IPS-15b (cell line): ENCODE data around the gene SPATA31E1.

ENCODE experiments used
- H3K27me3 ChIP-seq: one replicate; pipeline ENCODE4 v1.6.1; 2013; ENCODE audit warnings: low read length; ENCODE audit not compliant: control insufficient read depth, insufficient read depth
- H3K36me3 ChIP-seq: one replicate; pipeline ENCODE4 v1.6.1; 2013; ENCODE audit warnings: low read length; ENCODE audit not compliant: control insufficient read depth, insufficient read depth
- H3K4me1 ChIP-seq: one replicate; pipeline ENCODE4 v1.6.1; 2013; ENCODE audit warnings: mild to moderate bottlenecking, low read length; ENCODE audit not compliant: control insufficient read depth, insufficient read depth
- H3K4me3 ChIP-seq: one replicate; pipeline ENCODE4 v1.5.1; 2013; ENCODE audit warnings: low read depth, low read length
- H3K9ac ChIP-seq: one replicate; pipeline ENCODE4 v1.6.1; 2013; ENCODE audit warnings: low read depth, mild to moderate bottlenecking, low read length
- H3K9me3 ChIP-seq: one replicate; pipeline ENCODE4 v1.6.1; 2013; ENCODE audit warnings: mild to moderate bottlenecking, low read length; ENCODE audit not compliant: control insufficient read depth, insufficient read depth

Gene SPATA31E1

DNA sequence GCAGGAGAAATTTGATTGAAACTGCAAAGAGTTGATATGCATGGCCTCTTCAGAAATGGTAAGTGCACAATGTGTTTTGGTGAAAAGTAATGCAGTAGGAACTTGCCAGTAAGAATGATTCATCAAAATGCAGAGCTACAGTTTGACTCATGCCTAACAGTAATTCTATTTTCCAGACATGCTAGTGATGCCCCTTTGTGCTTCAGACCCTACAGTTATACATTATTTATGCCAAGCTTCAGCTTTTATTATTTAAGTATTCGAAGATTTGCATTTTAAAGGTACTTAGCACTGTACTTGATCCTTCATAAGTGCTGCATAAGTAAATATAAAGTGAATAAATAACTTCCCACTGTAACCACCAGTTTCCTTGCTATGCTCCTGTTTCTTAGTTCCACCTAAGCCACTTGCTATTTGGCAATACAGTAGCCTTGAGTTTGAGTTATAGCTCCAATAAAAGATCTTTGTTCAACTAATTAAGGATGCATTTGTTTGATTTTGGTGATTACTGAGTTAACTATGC, 3.6 kb upstream of the SPATA31E1 start:
- peaks cover 11% of the 10 kb centered on the region for H3K4me1 ChIP-seq
- H3K27me3 ChIP-seq: no peaks in the 10 kb centered on the region
- no peaks in the 10 kb centered on the region for H3K9me3 ChIP-seq
- H3K36me3 ChIP-seq: no peaks in the 10 kb centered on the region
- H3K4me3 ChIP-seq: no peak overlapping the region
- no peak overlapping the region for H3K9ac ChIP-seq

DNA sequence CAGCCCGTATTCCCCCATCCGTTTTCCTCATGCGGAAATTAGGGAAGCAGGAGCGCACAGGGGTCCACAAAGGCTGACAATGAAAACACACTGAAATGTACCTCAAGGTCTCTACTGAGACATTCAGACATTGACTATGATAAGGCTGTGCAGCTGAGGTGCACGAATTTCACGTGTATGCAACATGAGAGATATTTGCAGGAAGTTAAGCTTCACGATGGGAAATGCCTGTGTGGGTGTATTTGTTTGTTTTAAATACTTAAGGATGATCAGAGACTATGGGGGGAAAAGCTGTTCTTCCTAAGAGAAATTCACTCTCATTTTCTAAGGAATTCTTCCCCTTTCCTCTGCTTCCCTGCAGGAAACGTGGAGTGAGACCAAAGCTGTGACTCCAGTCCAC, 2.6 kb upstream of the SPATA31E1 start:
- H3K4me3 ChIP-seq: no peak overlapping the region
- H3K36me3 ChIP-seq: no peaks in the 10 kb centered on the region
- no peaks in the 10 kb centered on the region for H3K9me3 ChIP-seq
- no peaks in the 10 kb centered on the region for H3K27me3 ChIP-seq
- no peak overlapping the region for H3K9ac ChIP-seq
- peaks cover 11% of the 10 kb centered on the region for H3K4me1 ChIP-seq

DNA sequence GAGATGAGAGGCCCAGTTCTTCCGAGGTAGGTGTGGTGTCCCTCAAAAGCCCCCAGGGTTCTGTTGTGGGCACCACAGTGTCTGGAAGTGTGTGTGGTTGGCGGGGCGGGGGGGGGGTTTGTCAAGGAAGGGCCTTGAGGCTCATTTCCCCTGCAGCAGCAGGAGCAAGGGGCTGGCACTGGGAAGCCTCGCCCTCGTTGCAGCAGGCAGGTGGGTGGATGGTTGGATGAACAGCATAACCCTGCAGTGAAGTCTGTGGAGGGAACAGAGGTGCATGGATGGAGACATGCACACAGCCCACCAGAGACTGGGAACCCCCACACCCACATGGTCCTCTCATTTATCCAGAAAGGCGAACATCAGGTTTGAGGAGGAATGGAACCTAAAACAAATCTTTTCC, 2.0 kb upstream of the SPATA31E1 start:
- Histone ChIP-seq H3K9me3 (no peaks in the 10 kb centered on the region), H3K9ac (no peak overlapping the region), H3K4me3 (no peak overlapping the region)

DNA sequence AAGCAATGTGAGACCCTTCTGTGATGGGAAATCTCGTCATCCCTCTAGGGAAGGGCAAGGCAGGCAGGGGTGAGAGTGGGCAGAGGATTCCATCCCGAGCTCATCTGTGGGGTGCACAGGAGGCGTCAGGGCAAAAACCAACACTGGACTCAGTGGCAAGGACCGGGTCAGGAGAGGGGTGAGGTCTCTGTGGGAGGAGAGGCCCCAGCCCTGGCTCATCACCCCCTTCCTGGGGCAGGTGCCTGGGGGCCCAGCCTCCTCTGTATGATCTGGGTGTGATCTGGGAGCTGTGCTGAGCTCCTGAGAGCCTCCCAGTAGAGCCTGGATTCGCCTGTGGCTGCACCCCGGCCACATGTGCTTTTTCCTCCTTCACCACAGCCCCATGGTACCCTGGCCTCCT, 597 bp downstream of the SPATA31E1 start:
- no peaks in the 10 kb centered on the region for H3K27me3 ChIP-seq
- peaks cover 6% of the 10 kb centered on the region for H3K4me1 ChIP-seq
- H3K9ac ChIP-seq: no peak overlapping the region
- H3K4me3 ChIP-seq: no peak overlapping the region
- H3K9me3 ChIP-seq: no peaks in the 10 kb centered on the region
- H3K36me3 ChIP-seq: no peaks in the 10 kb centered on the region

More for the DNA sequence above, 2.0 kb upstream of the SPATA31E1 start:
- peaks cover 11% of the 10 kb centered on the region for H3K4me1 ChIP-seq
- H3K36me3 ChIP-seq: no peaks in the 10 kb centered on the region
- H3K27me3 ChIP-seq: no peaks in the 10 kb centered on the region

DNA sequence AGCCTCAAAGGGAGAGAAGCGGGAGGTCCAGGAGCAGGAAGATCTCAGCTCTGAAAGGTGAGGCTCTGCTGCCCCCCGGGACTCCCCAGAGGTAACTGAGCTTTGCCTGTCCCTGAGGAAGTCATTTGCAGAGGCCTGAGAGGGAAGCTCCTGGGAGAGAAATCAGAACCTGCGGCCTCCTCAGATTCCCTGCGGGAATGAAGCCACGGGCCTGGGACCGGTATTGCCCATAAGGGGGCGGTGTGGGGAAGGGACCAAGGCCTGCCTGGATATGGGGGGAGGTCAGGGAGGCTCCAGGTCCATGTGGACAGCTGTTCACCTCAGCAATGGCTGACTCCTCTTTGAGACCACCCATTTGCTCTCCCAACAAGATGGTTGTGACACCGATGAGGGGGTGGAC, 1.3 kb downstream of the SPATA31E1 start:
- H3K36me3 ChIP-seq: no peaks in the 10 kb centered on the region
- H3K4me1 ChIP-seq: peaks cover 3% of the 10 kb centered on the region
- no peaks in the 10 kb centered on the region for H3K9me3 ChIP-seq
- H3K27me3 ChIP-seq: no peaks in the 10 kb centered on the region
- H3K4me3 ChIP-seq: no peak overlapping the region
- no peak overlapping the region for H3K9ac ChIP-seq

DNA sequence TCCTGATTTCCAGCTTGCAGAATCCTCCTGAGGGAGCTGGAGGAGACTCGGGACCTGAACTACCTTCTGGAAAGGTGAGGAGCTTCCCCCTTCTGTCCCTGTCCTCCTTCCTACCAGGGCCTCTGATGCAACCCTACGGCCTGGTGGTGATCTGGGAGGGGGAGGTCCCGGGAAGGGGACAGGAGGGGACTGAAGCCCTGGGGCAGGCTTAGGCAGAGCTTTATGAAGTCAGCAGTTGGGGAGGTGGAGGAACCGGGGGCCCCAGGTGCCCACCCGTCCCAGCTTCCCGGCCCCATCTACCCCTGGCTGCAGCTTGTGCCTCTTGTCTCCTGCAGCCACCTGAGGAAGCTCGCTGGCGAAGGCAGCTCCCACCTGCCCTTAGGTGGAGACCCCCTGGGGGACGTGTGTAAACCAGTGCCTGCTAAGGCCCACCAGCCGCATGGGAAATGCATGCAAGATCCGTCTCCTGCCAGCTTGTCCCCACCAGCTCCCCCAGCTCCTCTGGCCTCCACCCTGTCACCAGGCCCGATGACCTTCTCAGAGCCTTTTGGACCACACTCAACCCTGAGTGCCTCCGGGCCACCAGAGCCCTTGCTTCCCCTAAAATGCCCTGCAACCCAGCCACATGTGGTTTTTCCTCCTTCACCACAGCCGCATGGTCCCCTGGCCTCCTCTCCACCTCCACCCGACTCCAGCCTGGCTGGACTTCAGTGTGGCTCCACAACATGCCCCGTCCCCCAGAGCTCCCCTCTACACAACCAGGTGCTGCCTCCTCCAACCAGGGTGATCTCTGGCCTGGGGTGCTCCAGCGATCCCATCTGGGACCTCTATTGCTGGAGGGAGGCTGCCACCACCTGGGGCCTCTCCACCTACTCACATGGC, 2.1 kb downstream of the SPATA31E1 start:
- H3K27me3 ChIP-seq: no peaks in the 10 kb centered on the region
- H3K9me3 ChIP-seq: no peaks in the 10 kb centered on the region
- H3K9ac ChIP-seq: no peak overlapping the region
- no peaks in the 10 kb centered on the region for H3K4me1 ChIP-seq
- H3K36me3 ChIP-seq: no peaks in the 10 kb centered on the region
- no peak overlapping the region for H3K4me3 ChIP-seq

DNA sequence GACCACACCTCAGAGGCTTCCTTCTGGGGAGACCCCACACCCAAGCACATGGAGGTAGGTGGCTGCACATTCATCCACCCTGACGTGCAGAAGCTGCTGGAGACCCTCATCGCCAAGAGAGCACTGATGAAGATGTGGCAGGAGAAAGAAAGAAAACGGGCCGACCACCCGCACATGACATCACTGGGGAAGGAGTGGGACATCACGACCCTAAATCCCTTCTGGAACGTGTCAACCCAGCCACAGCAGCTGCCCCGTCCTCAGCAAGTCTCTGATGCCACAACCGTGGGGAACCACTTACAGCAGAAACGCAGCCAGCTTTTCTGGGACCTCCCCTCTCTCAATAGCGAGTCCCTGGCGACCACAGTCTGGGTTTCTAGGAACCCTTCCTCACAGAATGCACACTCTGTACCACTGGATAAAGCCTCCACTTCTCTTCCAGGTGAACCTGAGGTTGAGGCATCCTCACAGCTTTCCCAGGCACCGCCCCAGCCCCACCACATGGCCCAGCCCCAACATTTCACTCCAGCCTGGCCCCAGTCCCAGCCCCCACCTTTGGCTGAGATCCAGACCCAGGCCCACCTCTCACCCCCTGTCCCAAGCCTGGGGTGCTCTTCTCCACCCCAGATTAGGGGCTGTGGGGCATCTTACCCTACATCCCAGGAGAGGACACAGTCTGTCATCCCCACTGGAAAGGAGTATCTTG, 3.0 kb downstream of the SPATA31E1 start:
- H3K4me3 ChIP-seq: no peak overlapping the region
- H3K9me3 ChIP-seq: no peaks in the 10 kb centered on the region
- no peak overlapping the region for H3K9ac ChIP-seq
- H3K27me3 ChIP-seq: no peaks in the 10 kb centered on the region
- H3K4me1 ChIP-seq: no peaks in the 10 kb centered on the region
- no peaks in the 10 kb centered on the region for H3K36me3 ChIP-seq

DNA sequence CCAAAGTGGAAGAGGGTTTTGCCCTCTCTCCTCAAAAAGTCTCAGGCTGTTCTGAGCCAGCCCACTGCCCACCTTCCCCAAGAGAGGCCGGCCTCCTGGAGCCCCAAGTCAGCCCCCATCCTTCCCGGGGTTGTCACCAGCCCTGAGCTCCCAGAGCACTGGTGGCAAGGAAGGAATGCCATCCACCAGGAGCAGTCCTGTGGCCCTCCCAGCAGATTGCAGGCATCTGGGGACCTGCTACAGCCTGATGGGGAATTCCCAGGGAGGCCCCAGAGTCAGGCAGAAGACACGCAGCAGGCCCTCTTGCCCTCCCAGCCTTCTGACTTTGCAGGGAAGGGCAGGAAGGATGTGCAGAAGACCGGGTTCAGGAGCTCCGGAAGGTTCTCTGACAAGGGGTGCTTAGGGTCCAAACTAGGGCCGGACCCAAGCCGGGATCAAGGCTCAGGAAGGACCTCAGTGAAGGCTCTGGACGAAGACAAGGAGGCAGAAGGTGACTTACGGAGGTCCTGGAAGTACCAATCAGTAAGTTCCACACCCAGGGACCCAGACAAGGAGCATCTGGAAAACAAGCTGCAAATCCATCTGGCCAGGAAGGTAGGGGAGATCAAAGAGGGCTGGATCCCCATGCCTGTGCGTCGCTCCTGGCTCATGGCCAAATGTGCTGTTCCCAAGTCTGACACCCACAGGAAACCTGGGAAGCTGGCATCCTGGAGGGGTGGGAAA, 3.7 kb downstream of the SPATA31E1 start:
- H3K36me3 ChIP-seq: no peaks in the 10 kb centered on the region
- H3K9me3 ChIP-seq: no peaks in the 10 kb centered on the region
- H3K27me3 ChIP-seq: no peaks in the 10 kb centered on the region
- no peak overlapping the region for H3K9ac ChIP-seq
- H3K4me1 ChIP-seq: no peaks in the 10 kb centered on the region
- H3K4me3 ChIP-seq: no peak overlapping the region

DNA sequence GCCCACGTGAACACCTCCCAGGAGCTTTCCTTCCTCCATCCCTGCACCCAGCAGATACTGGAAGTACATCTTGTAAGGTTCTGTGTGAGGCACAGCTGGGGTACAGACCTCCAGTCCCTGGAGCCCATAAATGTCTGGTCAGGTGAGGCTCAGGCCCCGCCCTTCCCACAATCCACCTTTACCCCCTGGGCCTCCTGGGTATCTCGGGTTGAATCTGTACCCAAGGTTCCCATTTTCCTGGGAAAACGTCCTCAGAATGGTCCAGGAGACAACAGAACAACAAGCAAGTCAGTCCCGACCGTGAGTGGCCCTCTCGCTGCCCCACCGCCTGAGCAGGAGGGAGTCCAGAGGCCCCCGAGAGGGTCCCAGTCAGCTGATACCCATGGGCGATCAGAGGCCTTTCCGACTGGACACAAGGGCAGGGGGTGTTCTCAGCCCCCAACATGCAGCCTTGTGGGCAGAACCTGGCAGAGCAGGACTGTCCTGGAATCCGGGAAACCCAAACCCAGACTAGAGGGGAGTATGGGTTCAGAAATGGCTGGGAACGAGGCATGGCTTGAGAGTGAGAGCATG, 4.3 kb downstream of the SPATA31E1 start:
- Histone ChIP-seq H3K27me3 (no peaks in the 10 kb centered on the region), H3K9me3 (no peaks in the 10 kb centered on the region)

DNA sequence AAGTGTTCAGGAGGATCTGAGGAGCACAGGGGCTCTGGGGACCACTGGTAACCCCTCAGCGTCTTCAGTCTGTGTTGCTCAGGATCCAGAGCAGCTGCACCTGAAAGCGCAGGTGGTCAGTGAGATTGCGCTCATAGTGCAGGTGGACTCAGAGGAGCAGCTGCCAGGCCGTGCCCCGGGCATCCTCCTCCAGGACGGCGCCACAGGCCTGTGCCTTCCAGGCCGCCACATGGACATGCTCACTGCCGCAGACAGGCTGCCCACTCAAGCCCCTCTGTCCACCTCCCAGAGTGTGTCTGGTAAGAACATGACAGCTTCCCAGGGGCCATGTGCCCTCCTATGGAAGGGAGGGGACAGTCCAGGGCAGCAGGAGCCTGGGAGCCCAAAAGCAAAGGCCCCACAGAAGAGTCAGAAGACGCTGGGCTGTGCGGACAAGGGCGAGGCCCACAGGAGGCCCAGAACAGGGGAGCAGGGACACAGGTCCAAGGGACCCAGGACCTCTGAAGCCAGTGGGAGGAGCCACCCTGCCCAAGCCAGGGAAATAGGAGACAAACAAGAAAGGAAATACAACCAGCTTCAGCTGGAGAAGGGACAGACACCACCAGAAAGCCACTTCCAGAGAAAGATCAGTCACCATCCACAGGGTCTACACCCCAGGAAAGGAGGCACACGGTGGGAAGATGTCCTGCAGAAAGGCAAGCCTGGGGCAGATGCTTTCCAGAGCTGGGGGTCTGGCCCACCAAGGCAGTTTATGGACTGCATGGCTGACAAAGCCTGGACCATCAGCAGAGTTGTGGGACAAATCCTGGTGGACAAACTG, 5.2 kb downstream of the SPATA31E1 start:
- no peaks in the 10 kb centered on the region for H3K27me3 ChIP-seq
- H3K4me3 ChIP-seq: no peak overlapping the region
- no peaks in the 10 kb centered on the region for H3K9me3 ChIP-seq
- no peaks in the 10 kb centered on the region for H3K4me1 ChIP-seq
- no peaks in the 10 kb centered on the region for H3K36me3 ChIP-seq
- H3K9ac ChIP-seq: no peak overlapping the region

More for the DNA sequence above, 4.3 kb downstream of the SPATA31E1 start:
- Histone ChIP-seq H3K4me1 (no peaks in the 10 kb centered on the region), H3K9ac (no peak overlapping the region), H3K36me3 (no peaks in the 10 kb centered on the region), H3K4me3 (no peak overlapping the region)

DNA sequence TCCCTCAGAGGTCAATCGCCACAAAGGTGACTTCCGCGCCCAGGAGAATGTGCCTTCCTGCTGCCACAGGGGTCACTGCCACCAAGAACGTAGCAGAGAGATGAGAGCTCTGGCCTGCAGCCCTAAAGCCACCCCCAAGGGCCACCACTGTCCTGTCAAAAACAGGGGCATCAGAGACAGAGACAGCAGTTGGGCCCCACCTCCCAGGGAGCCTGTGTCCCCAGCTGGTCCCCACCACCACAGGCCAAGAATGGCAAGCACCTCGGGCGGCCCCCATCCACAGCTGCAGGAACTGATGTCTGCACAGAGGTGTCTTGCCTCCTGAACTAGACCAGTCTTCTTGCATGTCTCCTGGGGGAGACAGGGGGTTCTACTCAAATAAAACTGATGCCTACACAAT, 5.8 kb downstream of the SPATA31E1 start:
- H3K9me3 ChIP-seq: no peaks in the 10 kb centered on the region
- no peaks in the 10 kb centered on the region for H3K4me1 ChIP-seq
- no peak overlapping the region for H3K4me3 ChIP-seq
- H3K27me3 ChIP-seq: no peaks in the 10 kb centered on the region
- no peaks in the 10 kb centered on the region for H3K36me3 ChIP-seq
- H3K9ac ChIP-seq: no peak overlapping the region
